Measurements from ENCODE around the gene SLC29A3. TPM values are rescaled to one million over a fixed set of nuclear protein-coding genes. Genes with fewer than 3 reads are reported as not detected.

SLC29A3 gene
- total RNA-seq, 1 experiment from 2014 or later: 9.2 TPM

DNA sequence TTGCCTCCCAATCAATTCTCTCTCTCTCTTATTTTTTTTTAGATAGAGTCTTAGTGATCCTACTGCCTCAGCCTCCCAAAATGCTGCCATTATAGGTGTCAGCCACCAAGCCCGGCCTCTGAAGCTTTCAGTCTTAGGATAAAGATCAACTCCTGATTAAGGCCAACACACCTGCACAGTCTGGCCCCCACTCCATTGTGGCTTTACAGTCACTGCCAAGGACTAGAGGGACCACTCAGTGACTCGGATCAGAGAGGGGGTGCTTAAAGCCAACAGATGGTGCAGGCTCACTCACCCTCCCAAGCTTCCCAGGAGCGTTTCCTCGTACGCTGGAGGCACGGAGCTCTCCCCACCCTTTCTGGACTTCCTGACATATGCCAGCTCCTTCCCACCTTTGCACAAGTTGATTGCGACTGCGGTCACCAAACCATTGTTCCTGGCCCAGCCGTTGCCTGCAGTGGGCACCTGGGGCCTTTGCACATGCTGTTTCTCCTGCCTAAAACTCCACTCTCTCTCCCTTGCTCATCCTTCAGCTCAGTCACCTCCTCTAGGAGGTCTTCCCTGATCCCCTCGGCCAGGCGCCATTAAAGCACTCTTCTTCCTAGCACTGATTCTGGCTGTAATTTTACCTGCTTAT lies 76.0 kb downstream of the SLC29A3 start:
- Histone ChIP-seq H3K56ac (ENCODE audit: insufficient read length, low read depth, low read length) (no peak overlapping the region), H2BK20ac (ENCODE audit: low read depth, low read length, poor library complexity, severe bottlenecking) (no peak overlapping the region), H3K27me3 (ENCODE audit: insufficient read depth, low read length) (peaks cover 25% of the 10 kb centered on the region; the same call in 1 of the 2 replicates), H3K9me3 (ENCODE audit: control insufficient read depth, low read depth, low read length) (no peaks in the 10 kb centered on the region), H2BK12ac (ENCODE audit: insufficient read length, low read depth, low read length) (no peak overlapping the region), H4K20me1 (ENCODE audit: control insufficient read depth, insufficient read depth, insufficient read length) (no peaks in the 10 kb centered on the region), H3K4ac (ENCODE audit: low read depth, low read length) (no peak overlapping the region), H2BK15ac (ENCODE audit: low read depth, low read length) (no peak overlapping the region), H2AFZ (ENCODE audit: low read length) (no peak overlapping the region), H3K23me2 (ENCODE audit: insufficient read length, low read depth, low read length, poor library complexity, severe bottlenecking) (peaks cover 6% of the 10 kb centered on the region), H3K14ac (ENCODE audit: insufficient read depth, low read length) (no peak overlapping the region), H2BK120ac (ENCODE audit: low read depth, low read length, poor library complexity, severe bottlenecking) (no peak overlapping the region), H2BK5ac (ENCODE audit: insufficient read length, low read length) (no peak overlapping the region), H2AK5ac (ENCODE audit: insufficient read length, low read length) (no peak overlapping the region), H4K5ac (ENCODE audit: insufficient read length, low read depth, low read length) (no peak overlapping the region), H3K4me1 (ENCODE audit: insufficient read depth, low read length) (peaks cover 3% of the 10 kb centered on the region; the same call in 1 of the 2 replicates), H3K23ac (ENCODE audit: insufficient read length, low read depth, low read length) (no peak overlapping the region), H3K18ac (ENCODE audit: insufficient read length, low read depth, low read length) (no peak overlapping the region), H3T11ph (ENCODE audit: low read length) (no peak overlapping the region), H3K27ac (ENCODE audit: insufficient read length, low read depth, low read length) (no peak overlapping the region), H3K79me2 (ENCODE audit: insufficient read depth, low read length) (no peaks in the 10 kb centered on the region), H3K9ac (ENCODE audit: extremely low read depth, insufficient read length, low read length) (no peak overlapping the region), H3K79me1 (ENCODE audit: insufficient read depth, low read depth, low read length, poor library complexity, severe bottlenecking) (no peaks in the 10 kb centered on the region), H4K8ac (replicated peaks; ENCODE audit: insufficient read length, low read depth, low read length) (no peak overlapping the region), H4K91ac (ENCODE audit: insufficient read length, low read depth, low read length) (no peak overlapping the region), H3K4me2 (ENCODE audit: insufficient read depth, insufficient read length, low read length) (no peak overlapping the region)
- Mint-ChIP-seq H3K27ac (no peak overlapping the region), H3K4me1 (peaks cover 19 to 27% of the 10 kb centered on the region in 2 experiments), H3K4me3 (no peak overlapping the region), H3K27me3 (ENCODE audit: low read depth) (peaks cover 89% of the 10 kb centered on the region), H3K9me3 (no peaks in the 10 kb centered on the region), H3K36me3 (ENCODE audit: insufficient read depth in 1 of 3, low read depth in 3 of 3) (peaks cover 0 to 1% (median 0%) of the 10 kb centered on the region in 3 experiments; a peak in 1 of 7 replicates)
- TF ChIP-seq, protein P1, sequence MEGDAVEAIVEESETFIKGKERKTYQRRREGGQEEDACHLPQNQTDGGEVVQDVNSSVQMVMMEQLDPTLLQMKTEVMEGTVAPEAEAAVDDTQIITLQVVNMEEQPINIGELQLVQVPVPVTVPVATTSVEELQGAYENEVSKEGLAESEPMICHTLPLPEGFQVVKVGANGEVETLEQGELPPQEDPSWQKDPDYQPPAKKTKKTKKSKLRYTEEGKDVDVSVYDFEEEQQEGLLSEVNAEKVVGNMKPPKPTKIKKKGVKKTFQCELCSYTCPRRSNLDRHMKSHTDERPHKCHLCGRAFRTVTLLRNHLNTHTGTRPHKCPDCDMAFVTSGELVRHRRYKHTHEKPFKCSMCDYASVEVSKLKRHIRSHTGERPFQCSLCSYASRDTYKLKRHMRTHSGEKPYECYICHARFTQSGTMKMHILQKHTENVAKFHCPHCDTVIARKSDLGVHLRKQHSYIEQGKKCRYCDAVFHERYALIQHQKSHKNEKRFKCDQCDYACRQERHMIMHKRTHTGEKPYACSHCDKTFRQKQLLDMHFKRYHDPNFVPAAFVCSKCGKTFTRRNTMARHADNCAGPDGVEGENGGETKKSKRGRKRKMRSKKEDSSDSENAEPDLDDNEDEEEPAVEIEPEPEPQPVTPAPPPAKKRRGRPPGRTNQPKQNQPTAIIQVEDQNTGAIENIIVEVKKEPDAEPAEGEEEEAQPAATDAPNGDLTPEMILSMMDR (conservative IDR thresholded peaks at IDR 0.05): no peak
- no CpG with 5 or more reads among the region's 11 CpGs for WGBS (ENCODE audit: extremely low coverage, insufficient read length, low lambda C conversion rate)
- peak; percentile 12 for DNase-seq

Measured in H9 (cell line).